ENCODE results near the gene FBXO11. TPM values are rescaled to one million over a fixed set of nuclear protein-coding genes. Genes with fewer than 3 reads are reported as not detected.

Gene FBXO11
- 79.2 TPM for total RNA-seq

GRCh38 chr2:47906157-47907038 is at the start of gene FBXO11:
Gene FBXO11 (minus strand): TSS chr2:47906498. CDS start chr2:47905720, 778 bp downstream.

DNA sequence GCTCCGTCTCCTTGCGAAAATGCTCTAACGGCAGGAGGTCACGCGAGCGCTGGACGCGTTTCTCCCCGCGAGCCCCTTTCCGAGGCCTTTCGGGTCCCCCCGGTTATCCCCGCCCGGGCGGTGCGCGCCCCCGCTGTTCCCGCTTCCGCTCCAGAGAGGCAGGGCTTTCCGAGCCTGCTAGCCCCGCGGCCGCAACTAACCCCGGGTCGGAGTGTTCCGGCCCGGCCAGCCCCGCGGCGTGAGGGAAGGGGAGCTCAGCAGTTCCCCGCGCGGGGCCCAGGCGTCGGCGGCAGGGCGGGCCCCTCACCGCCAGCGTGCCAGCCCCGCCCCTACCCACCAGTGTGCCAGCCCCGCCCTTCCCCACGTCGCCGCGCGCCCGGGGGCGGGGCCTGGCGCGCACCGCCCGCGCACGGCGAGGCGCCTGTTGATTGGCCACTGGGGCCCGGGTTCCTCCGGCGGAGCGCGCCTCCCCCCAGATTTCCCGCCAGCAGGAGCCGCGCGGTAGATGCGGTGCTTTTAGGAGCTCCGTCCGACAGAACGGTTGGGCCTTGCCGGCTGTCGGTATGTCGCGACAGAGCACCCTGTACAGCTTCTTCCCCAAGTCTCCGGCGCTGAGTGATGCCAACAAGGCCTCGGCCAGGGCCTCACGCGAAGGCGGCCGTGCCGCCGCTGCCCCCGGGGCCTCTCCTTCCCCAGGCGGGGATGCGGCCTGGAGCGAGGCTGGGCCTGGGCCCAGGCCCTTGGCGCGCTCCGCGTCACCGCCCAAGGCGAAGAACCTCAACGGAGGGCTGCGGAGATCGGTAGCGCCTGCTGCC is 123.4 kb downstream of the FBXO11 start, which contains the start of gene MSH6:
MSH6 (plus strand) TSS at position 475 of the 815 bp plus-strand sequence; CDS start at position 564, 89 bp downstream.

Small RNA genes within 50 kb of the gene (small RNA-seq; reads per million reads assigned to genes)
- not detected for gene RF00026 (ENCODE audit: low replicate concordance)
- gene RPL36AP15 (ENCODE audit: low replicate concordance) = not detected

Other genes starting within 250 kb of the FBXO11 start
- 46.3 TPM for gene MSH6, start 123.4 kb downstream of the FBXO11 start, total RNA-seq